HEK293 (cell line): Measurements from ENCODE around the gene CSNK2A1.

ENCODE experiments used
- CTCF ChIA-PET: fragments of 350-600 bp; formaldehyde crosslinking; extraction: SDS; loops from one replicate; lab custom pipeline; 2021; ENCODE audit warnings: antibody characterized with exemption; lab: Yijun Ruan, JAX
- POLR2A ChIA-PET: fragments of 300-600 bp; formaldehyde crosslinking; extraction: SDS; loops from one replicate; lab custom pipeline; 2020; ENCODE audit warnings: antibody characterized with exemption, inconsistent platforms; lab: Yijun Ruan, JAX
- H3K27ac ChIP-seq: fragments of 200-500 bp; sonication (Bioruptor generic); 2 replicates; pipeline ENCODE4 v1.5.1; 2014; ENCODE audit warnings: low read depth, low read length, control low read depth, inconsistent platforms; ENCODE audit errors: extremely low read depth
- H3K36me3 ChIP-seq, 2 experiments: fragments of 200-500 bp in 1 of 2; sonication (Bioruptor generic) in 1 of 2; 1 replicate in 1 of 2; 2 replicates in 1 of 2; pipeline ENCODE4 v1.5.1; 2014 to 2017; ENCODE audit warnings: inconsistent platforms in 2 of 2, low read length in 2 of 2; ENCODE audit not compliant: control insufficient read depth in 2 of 2, insufficient read depth in 1 of 2
- H3K4me1 ChIP-seq: fragments of 200-500 bp; sonication (Bioruptor generic); 2 replicates; pipeline ENCODE4 v1.5.1; 2014; ENCODE audit warnings: mild to moderate bottlenecking, low read length, inconsistent platforms; ENCODE audit not compliant: control insufficient read depth, insufficient read depth
- H3K4me3 ChIP-seq: 2 replicates; pipeline ENCODE4 v1.5.1; 2011; ENCODE audit warnings: low read depth, mild to moderate bottlenecking, control low read depth, low read length, moderate library complexity
- H3K9me3 ChIP-seq: fragments of 200-500 bp; sonication (Bioruptor generic); 2 replicates; pipeline ENCODE4 v1.5.1; 2014; ENCODE audit warnings: low read depth, low read length, inconsistent platforms; ENCODE audit not compliant: control insufficient read depth, insufficient read depth
- KLF16 ChIP-seq: fragments of 450-650 bp; formaldehyde crosslinking; IDR thresholded peaks from 2 replicates; pipeline ENCODE4 v1.5.1; 2017; ENCODE audit warnings: missing biosample characterization, missing genetic modification characterization
- KLF9 ChIP-seq: fragments of 450-650 bp; formaldehyde crosslinking; IDR thresholded peaks from 2 replicates; pipeline ENCODE4 v1.5.1; 2016; ENCODE audit warnings: missing biosample characterization, missing genetic modification characterization, low read depth
- MZF1 ChIP-seq: fragments of 450-650 bp; formaldehyde crosslinking; IDR thresholded peaks from 2 replicates; pipeline ENCODE4 v1.5.1; 2017; ENCODE audit warnings: missing biosample characterization, missing genetic modification characterization, borderline replicate concordance
- PRDM4 ChIP-seq: fragments of 450-650 bp; formaldehyde crosslinking; IDR thresholded peaks from 2 replicates; pipeline ENCODE4 v1.5.1; 2017; ENCODE audit warnings: missing biosample characterization, missing genetic modification characterization
- PRDM6 ChIP-seq: fragments of 450-650 bp; formaldehyde crosslinking; IDR thresholded peaks from 2 replicates; pipeline ENCODE4 v1.5.1; 2017; ENCODE audit warnings: missing biosample characterization, missing genetic modification characterization
- SCRT1 ChIP-seq: fragments of 450-650 bp; formaldehyde crosslinking; IDR thresholded peaks from 2 replicates; pipeline ENCODE4 v1.5.1; 2016; ENCODE audit warnings: missing biosample characterization, missing genetic modification characterization, borderline replicate concordance
- SP7 ChIP-seq: fragments of 450-650 bp; formaldehyde crosslinking; IDR thresholded peaks from 2 replicates; pipeline ENCODE4 v1.5.1; 2016; ENCODE audit warnings: missing biosample characterization, missing genetic modification characterization
- ZNF133 ChIP-seq: fragments of 450-650 bp; formaldehyde crosslinking; IDR thresholded peaks from 2 replicates; pipeline ENCODE4 v1.5.1; 2016; ENCODE audit warnings: missing biosample characterization, missing genetic modification characterization
- ZNF146 ChIP-seq: fragments of 450-650 bp; formaldehyde crosslinking; IDR thresholded peaks from 2 replicates; pipeline ENCODE4 v1.5.1; 2016; ENCODE audit warnings: missing biosample characterization, missing genetic modification characterization
- ZNF26 ChIP-seq: fragments of 450-650 bp; formaldehyde crosslinking; IDR thresholded peaks from 2 replicates; pipeline ENCODE4 v1.5.1; 2016; ENCODE audit warnings: missing biosample characterization, missing genetic modification characterization
- ZNF423 ChIP-seq: fragments of 450-650 bp; formaldehyde crosslinking; IDR thresholded peaks from 2 replicates; pipeline ENCODE4 v1.5.1; 2016; ENCODE audit warnings: missing biosample characterization, missing genetic modification characterization
- ZNF48 ChIP-seq: fragments of 450-650 bp; formaldehyde crosslinking; IDR thresholded peaks from 2 replicates; pipeline ENCODE4 v1.5.1; 2016; ENCODE audit warnings: missing biosample characterization, missing genetic modification characterization
- ZNF518A ChIP-seq: fragments of 450-650 bp; formaldehyde crosslinking; conservative IDR thresholded peaks from 2 replicates; pipeline ENCODE4 v1.5.1; 2016; ENCODE audit warnings: low read depth, missing biosample characterization, missing genetic modification characterization
- ZNF529 ChIP-seq: fragments of 450-650 bp; formaldehyde crosslinking; IDR thresholded peaks from 2 replicates; pipeline ENCODE4 v1.5.1; 2017; ENCODE audit warnings: missing genetic modification characterization, missing biosample characterization; ENCODE audit not compliant: insufficient replicate concordance
- ZNF561 ChIP-seq: fragments of 450-650 bp; IDR thresholded peaks from 2 replicates; pipeline ENCODE4 v1.5.1; 2018; ENCODE audit warnings: missing biosample characterization, missing genetic modification characterization, borderline replicate concordance
- ZNF585B ChIP-seq: fragments of 450-650 bp; formaldehyde crosslinking; IDR thresholded peaks from 2 replicates; pipeline ENCODE4 v1.5.1; 2016; ENCODE audit warnings: missing biosample characterization, missing genetic modification characterization
- ZNF654 ChIP-seq: fragments of 450-650 bp; formaldehyde crosslinking; IDR thresholded peaks from 2 replicates; pipeline ENCODE4 v1.5.1; 2016; ENCODE audit warnings: low read depth, missing biosample characterization, missing genetic modification characterization
- ZNF776 ChIP-seq: fragments of 450-650 bp; formaldehyde crosslinking; IDR thresholded peaks from 2 replicates; pipeline ENCODE4 v1.5.0; 2017; ENCODE audit warnings: missing biosample characterization, missing genetic modification characterization, borderline replicate concordance
- ZNF791 ChIP-seq: fragments of 450-650 bp; formaldehyde crosslinking; IDR thresholded peaks from 2 replicates; pipeline ENCODE4 v1.5.1; 2016; ENCODE audit warnings: missing biosample characterization, missing genetic modification characterization

The CSNK2A1 gene

GRCh38 chr20:568097-568652 lies 24.6 kb upstream of the CSNK2A1 start (continued):
- no peak for TF ChIP-seq ZNF518A
- TF ChIP-seq SP7 = no peak
- no peak for TF ChIP-seq KLF9 (tag by site-specific recombination)
- no peak for TF ChIP-seq ZNF585B (tag by site-specific recombination)
- TF ChIP-seq ZNF146 (tag by site-specific recombination) = no peak
- no peak for TF ChIP-seq ZNF423 (tag by site-specific recombination)
- TF ChIP-seq ZNF791 = no peak
- no peak for TF ChIP-seq MZF1 (tag by site-specific recombination)
- no peak for TF ChIP-seq ZNF561

- POLR2A ChIA-PET = interaction anchor here (1.1 kb wide), 1 partner anchor 81 kb away, joined by 3 read pairs; no protein-coding TSS in a partner anchor
- Histone ChIP-seq H3K9me3 (no peaks in the 10 kb centered on the region), H3K27ac (no peak overlapping the region), H3K36me3 (no peaks in the 10 kb centered on the region), H3K4me3 (no peak overlapping the region), H3K4me1 (no peaks in the 10 kb centered on the region)
- CTCF ChIA-PET = interaction anchor here (0.7 to 7.9 kb wide), 5 partner anchors 55 to 174 kb away, joined by 3 to 130 read pairs (median 5); no protein-coding TSS in a partner anchor
- TF ChIP-seq ZNF529 (tag by site-specific recombination) = no peak
- TF ChIP-seq ZNF48 = no peak
- TF ChIP-seq ZNF26 (tag by site-specific recombination) = no peak
- TF ChIP-seq ZNF654 (tag by site-specific recombination) = no peak
- no peak for TF ChIP-seq PRDM4
- TF ChIP-seq ZNF423 (tag by site-specific recombination) = no peak
- no peak for TF ChIP-seq ZNF133 (tag by site-specific recombination)
- TF ChIP-seq PRDM6 (tag by site-specific recombination) = no peak
- TF ChIP-seq SCRT1 (tag by site-specific recombination) = no peak
- no peak for TF ChIP-seq ZNF776 (tag by site-specific recombination)
- TF ChIP-seq KLF16 (tag by site-specific recombination) = no peak
These were observed 20.6 kb upstream of the CSNK2A1 start for GRCh38 chr20:564192-564591.
